HAP-1 (cell line): ENCODE results near the gene NRF1.

ENCODE experiments used
- DNase-seq, 2 experiments: peaks; one replicate each; pipeline ENCODE4 v3.0.0-alpha.2; 2016 to 2020; ENCODE audit warnings: low spot score in 2 of 2
- H3K27me3 ChIP-seq: fragments of 250-450 bp; sonication (Bioruptor Pico); 2 replicates; pipeline ENCODE4 v1.5.1; 2020; ENCODE audit warnings: low read depth, mild to moderate bottlenecking, moderate library complexity
- H3K36me3 ChIP-seq: fragments of 250-450 bp; sonication (Bioruptor Pico); replicated peaks from 2 replicates; pipeline ENCODE4 v1.5.1; 2020; ENCODE audit warnings: mild to moderate bottlenecking
- H3K4me1 ChIP-seq: fragments of 250-450 bp; sonication (Bioruptor Pico); 2 replicates; pipeline ENCODE4 v1.5.1; 2020; ENCODE audit warnings: mild to moderate bottlenecking
- H3K4me3 ChIP-seq: fragments of 250-450 bp; sonication (Bioruptor Pico); 2 replicates; pipeline ENCODE4 v1.5.1; 2020; ENCODE audit warnings: mild to moderate bottlenecking, moderate library complexity
- H3K9me3 ChIP-seq: fragments of 250-450 bp; sonication (Bioruptor Pico); 2 replicates; pipeline ENCODE4 v1.5.1; 2020; ENCODE audit warnings: mild to moderate bottlenecking, moderate library complexity
- in situ Hi-C: fragments of 300-500 bp; cut with MboI; formaldehyde crosslinking; loops from 3 replicates; pipeline ENCODE4 v1.14.3; 2020; ENCODE audit warnings: low sequenced_read_pairs, inconsistent platforms, mixed read lengths

The NRF1 gene

DNA sequence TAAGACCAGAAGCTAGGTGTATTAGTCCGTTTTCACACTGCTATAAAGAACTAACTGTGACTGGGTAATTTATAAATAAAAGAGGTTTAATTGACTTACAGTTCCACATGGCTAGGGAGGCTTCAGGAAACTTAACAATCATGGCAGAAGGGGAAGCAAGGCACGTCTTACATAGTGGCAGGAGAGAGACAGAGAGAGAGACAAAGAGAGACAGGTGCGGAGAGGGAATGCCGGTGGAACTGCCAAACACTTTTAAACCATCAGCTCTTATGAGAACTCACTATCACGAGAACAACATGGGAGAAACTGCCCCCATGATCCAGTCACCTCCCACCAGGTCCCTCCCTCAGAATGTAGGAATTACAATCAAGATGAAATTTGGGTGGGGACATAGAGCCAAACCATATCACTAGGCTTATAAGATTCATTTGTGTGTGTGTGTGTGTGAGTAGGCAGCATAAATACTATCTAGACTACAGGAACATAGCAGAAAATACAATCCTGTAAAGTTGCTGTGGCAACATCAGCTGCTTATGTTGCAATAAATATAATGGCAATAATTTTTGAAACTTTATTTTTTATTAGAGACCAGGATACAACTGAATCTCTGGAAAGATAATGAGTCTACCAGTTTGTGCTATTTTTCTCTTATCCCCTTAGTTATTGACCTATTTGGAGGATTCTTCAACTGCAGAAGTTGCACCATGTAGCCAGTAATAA, 77.1 kb downstream of the NRF1 start:
- Histone ChIP-seq H3K4me1 (peaks cover 8% of the 10 kb centered on the region), H3K36me3 (peaks cover 16% of the 10 kb centered on the region), H3K27me3 (no peaks in the 10 kb centered on the region), H3K4me3 (no peak overlapping the region), H3K9me3 (no peaks in the 10 kb centered on the region)
- in situ Hi-C loops: no loop called here
- DNase-seq: no peak

DNA sequence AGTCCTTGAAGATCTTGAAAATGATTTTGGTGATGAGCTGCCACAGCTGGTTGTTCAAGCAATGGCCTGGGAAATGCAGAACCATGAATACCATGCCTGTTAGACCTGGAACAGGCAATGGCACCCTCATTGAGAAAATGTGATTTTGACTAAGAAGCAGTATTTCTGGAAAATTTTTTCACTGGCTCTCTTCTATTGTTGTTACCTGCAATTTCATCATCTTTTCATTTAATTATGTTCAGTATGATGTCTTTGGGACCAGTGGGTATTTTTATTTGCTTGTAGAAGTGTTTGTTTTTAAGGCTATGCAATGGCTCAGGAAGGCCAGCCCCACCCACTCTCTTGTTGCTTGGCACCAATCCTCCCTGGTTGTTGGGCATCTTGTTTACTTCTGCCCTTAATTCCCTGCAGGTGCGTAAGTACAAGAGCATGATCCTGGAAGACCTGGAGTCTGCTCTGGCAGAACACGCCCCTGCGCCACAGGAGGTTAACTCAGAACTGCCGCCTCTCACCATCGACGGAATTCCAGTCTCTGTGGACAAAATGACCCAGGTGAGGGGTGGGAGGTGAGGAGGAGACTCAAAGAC, 78.6 kb downstream of the NRF1 start:
- Histone ChIP-seq H3K9me3 (no peaks in the 10 kb centered on the region), H3K4me3 (no peak overlapping the region), H3K27me3 (no peaks in the 10 kb centered on the region), H3K36me3 (peaks cover 16% of the 10 kb centered on the region; the same call in 1 of the 2 replicates), H3K4me1 (no peaks in the 10 kb centered on the region)
- in situ Hi-C loops: no loop called here
- no peak for DNase-seq

DNA sequence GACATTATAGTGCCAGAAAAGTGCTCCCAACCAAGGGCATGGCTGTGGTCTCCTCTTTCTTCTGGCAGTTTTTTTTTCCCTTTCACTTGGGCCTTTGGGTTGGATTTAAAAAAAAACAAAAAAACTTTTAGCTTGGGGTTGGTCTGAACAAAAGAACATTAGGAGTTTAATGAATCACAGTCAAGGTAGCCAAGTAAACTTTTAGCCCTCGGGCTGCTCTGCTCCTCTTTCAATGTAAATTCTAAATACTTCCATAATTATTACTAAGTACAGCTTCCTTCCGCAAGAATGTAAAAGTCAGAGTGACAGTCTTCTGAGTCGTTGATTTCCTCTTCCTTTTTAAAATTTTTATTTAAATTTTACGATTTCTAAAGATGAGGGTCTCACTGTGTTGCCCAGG, 79.2 kb downstream of the NRF1 start:
- Histone ChIP-seq H3K4me1 (no peaks in the 10 kb centered on the region), H3K36me3 (peaks cover 16% of the 10 kb centered on the region; the same call in 1 of the 2 replicates), H3K9me3 (no peaks in the 10 kb centered on the region), H3K4me3 (no peak overlapping the region), H3K27me3 (no peaks in the 10 kb centered on the region)
- in situ Hi-C loops: no loop called here
- DNase-seq: no peak

DNA sequence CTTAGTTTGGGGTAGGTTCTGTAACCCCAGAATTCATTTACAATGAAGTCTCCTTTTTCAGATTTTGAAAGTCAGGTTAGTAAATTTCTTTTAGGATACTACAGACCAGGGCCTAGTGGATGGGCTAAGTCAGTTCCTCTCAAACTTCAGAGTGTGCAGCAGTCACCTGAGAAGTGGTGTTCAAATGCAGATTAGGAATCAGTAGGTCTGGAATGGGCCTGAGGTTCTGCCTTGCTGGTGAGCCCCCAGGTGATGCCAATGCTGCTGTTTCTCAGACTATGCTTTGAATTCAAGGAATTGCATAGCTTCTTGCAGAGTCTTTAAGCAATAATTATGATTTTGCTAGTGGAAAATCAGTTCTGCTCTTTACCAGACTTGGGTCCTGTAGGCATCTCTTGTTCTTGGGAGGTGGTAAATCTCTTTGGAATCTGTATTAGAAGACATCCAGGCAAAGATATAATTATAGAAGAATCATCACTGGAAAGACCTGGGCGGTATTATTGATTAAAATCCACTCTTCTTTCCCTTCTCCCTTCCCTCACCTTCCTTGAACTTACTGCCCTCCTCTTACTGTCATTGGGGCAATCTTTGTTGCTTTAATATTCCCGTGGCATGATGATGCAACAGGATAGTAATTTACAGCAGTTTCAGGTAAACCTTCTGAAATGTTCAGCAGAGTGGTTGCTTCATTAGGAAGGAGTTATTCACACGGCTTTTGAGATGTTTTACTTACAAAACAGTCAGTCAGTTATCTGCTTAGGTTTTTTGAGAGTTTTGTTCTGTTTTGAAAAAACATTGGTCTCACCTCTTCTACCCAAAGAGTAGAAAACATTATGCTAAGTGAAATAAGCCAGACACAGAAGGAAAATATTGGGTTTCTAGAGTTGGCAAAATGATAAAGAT, 87.2 kb downstream of the NRF1 start:
- H3K4me1 ChIP-seq: no peaks in the 10 kb centered on the region
- no peaks in the 10 kb centered on the region for H3K27me3 ChIP-seq
- H3K9me3 ChIP-seq: no peaks in the 10 kb centered on the region
- in situ Hi-C loops: no loop called here
- no peak for DNase-seq
- H3K36me3 ChIP-seq: no peaks in the 10 kb centered on the region; the same call in 1 of the 2 replicates
- no peak overlapping the region for H3K4me3 ChIP-seq

DNA sequence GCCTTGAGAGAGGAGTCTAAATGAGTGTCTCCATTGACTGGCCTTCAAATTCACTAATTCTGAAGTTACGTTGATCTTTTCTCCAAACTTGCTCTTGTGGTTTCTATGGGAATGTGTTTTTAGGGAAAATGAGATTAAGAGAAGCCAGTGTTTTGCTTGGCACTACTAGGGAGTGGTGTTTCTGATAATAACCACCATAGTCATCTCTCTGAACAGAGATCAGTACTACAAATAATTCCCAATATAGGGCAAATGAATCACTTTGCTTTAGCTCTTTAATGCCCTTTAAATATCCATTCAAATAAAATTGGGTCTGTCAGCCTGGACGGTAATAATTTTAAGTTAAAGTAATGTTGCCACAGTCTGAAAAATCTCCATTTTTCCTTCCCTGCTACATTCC, 90.8 kb downstream of the NRF1 start:
- Histone ChIP-seq H3K4me1 (no peaks in the 10 kb centered on the region), H3K36me3 (no peaks in the 10 kb centered on the region; the same call in 1 of the 2 replicates), H3K9me3 (no peaks in the 10 kb centered on the region), H3K27me3 (no peaks in the 10 kb centered on the region), H3K4me3 (no peak overlapping the region)
- no peak for DNase-seq
- in situ Hi-C loops: no loop called here

DNA sequence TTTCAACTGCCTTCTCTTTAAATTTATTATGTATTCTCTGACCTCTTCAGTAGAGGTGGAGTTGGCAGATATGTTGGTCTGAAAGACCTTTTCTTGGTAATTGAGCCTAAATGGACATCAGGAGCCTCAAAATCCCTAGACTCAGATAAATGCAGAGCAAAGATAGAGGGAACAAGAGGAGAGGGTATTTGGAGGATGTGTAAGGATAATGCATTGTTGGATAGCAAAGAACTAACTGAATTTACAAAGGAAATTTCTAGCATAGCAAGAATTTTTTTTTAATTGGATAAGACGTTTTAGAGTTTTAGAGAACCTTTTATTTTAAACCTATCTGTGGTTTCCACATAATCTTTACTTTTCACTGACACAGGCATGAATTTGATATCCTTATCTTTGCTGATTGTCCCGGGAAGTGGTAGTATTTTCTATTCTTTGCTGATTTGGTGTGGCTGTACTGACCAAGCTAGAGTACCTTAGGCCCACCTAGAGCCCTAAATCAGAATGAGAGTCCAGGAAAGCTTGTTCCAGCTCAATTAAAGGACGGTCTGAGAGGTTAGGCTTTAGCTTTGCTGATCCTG, 91.3 kb downstream of the NRF1 start:
- DNase-seq: no peak
- H3K4me1 ChIP-seq: no peaks in the 10 kb centered on the region
- in situ Hi-C loops: no loop called here
- H3K27me3 ChIP-seq: no peaks in the 10 kb centered on the region
- no peaks in the 10 kb centered on the region; the same call in 1 of the 2 replicates for H3K36me3 ChIP-seq
- H3K4me3 ChIP-seq: no peak overlapping the region
- H3K9me3 ChIP-seq: no peaks in the 10 kb centered on the region

DNA sequence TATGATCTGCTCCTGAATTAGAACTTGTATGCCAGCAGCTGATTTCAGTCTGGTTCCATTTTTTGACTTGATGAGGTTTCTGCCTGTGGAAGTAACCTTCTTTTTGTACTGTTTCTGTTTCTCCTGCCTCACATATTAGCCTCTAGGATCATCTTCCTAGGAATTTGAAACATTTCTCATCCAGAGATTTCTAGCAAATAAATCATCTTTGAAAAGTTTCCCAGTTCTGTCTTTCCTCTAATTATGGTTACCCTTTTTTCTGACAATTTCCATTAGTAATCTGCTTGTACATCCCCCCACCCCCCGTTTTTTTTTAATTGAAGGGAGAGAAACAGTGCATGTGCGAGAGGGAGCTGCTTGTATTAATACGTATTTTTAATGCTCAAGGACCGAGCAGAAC, 92.2 kb downstream of the NRF1 start:
- Histone ChIP-seq H3K4me1 (no peaks in the 10 kb centered on the region), H3K9me3 (no peaks in the 10 kb centered on the region), H3K36me3 (no peaks in the 10 kb centered on the region; the same call in 1 of the 2 replicates), H3K27me3 (no peaks in the 10 kb centered on the region), H3K4me3 (no peak overlapping the region)
- no peak for DNase-seq
- in situ Hi-C loops: no loop called here

DNA sequence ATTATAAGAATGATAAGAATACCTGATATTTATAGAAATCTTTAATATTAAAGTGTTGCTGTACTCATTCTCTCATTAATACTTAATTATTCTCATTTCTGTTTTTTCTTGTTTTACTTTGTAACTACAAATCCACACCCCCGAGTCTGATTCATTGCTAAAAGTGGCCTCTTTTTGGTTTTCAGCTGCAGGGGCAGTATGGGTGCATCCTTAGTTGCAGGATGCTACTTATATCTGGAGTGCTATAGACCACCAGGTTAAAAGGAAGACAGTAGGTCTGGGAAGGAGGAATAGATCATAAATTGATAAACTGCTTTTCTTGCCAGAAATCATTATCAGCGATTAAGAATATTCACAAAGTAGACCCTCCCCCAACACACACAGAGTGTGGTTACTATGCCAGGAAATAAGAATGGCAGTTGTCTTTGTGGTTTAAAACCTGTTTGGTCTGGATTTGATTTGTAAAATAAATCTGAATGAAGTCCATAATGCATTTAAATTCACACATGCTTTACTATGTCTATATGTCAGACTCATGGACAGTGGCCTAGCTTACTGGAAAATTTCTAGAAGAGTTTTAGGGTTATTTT, 96.5 kb downstream of the NRF1 start:
- H3K9me3 ChIP-seq: no peaks in the 10 kb centered on the region
- in situ Hi-C loops: no loop called here
- H3K27me3 ChIP-seq: no peaks in the 10 kb centered on the region
- DNase-seq: no peak
- H3K4me3 ChIP-seq: no peak overlapping the region
- H3K4me1 ChIP-seq: peaks cover 10% of the 10 kb centered on the region
- peaks cover 5% of the 10 kb centered on the region; the same call in 1 of the 2 replicates for H3K36me3 ChIP-seq

DNA sequence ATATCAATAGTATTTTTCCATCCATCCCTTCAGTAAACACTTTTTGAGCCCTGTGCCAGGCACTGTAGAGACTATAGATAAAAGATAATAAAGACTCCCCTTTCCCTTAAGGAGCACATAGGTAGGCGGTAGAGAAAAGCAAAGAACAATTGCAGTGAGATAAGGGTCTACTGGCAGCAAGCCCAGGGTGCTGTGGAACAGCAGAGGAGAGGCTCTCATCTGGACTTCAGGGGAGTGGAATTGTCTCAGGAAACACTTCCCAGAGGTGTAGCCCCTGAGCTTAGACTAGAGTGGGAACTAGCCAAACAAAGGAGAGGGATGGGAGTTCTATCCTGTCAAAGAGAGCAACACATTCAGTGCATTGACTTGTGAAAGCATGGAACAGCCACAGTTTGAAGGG, 102.0 kb downstream of the NRF1 start:
- H3K9me3 ChIP-seq: no peaks in the 10 kb centered on the region
- no peak for DNase-seq
- H3K4me3 ChIP-seq: no peak overlapping the region
- H3K4me1 ChIP-seq: peaks cover 10% of the 10 kb centered on the region
- H3K27me3 ChIP-seq: no peaks in the 10 kb centered on the region
- peaks cover 20% of the 10 kb centered on the region for H3K36me3 ChIP-seq
- in situ Hi-C loops: no loop called here

DNA sequence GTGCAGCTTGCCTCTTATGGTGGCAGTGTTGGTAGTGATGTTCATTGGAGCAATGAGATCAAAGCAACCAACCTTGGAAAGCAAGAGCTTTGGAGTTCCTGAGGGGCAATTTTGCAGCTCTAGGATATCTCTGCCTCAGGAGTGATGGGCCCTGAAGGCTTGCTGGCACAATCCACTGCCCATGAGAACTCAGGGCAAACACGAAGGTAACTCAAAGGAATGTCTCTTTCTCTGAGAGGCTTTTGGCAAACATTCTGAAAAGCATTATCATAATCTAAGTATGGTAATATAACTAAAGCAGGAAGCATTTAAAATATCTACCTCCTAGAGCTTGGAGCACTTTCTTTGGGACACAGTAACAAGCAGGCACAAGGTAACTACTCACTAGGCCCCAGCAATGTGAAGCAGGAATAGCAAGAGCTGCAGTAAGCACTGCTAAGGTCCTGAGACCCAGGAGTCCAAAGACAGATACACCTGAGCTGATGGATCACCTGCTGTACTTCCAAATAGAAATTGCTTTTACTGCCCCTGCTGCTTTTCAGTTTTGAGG, 103.1 kb downstream of the NRF1 start:
- H3K4me3 ChIP-seq: no peak overlapping the region
- in situ Hi-C loops: no loop called here

DNA sequence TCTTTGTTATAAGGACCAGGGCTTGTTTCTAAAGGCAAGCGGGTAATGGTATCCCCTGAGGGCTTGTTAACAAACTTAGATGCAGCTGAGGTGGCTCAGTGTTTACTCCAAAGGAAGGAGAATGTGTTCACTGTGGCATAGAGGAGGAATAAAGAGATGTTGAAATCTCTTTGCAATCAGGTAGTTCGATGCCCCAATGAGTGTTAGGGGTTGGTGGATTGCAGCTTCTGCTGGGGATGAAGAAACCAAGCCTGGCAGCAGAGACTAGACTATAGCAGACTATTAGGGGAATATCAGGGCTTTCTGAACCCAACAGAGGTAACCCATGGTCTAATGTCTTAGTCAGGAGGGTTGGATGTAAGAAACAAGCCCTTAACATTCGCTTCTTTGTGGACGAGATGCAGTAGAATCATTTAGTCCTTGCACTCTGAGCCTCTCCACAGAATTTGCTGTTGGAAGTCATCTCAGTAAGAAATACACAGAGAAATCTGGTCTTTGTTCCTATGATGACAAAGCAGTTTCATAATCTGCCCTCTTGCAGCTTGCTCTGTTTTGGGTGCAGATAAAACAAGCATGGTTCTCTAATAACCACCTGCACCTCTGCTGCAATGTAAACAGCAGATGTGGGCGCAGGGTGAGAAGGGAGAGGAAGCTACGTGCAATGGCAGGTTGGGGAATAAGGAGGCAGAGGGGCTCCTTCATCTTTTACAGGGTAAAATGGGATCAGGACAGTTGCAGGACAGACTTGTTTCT, 108.6 kb downstream of the NRF1 start:
- no peak for DNase-seq
- Histone ChIP-seq H3K36me3 (peaks cover 29% of the 10 kb centered on the region), H3K9me3 (no peaks in the 10 kb centered on the region), H3K27me3 (no peaks in the 10 kb centered on the region), H3K4me3 (no peak overlapping the region), H3K4me1 (no peaks in the 10 kb centered on the region; the same call in 1 of the 2 replicates)
- in situ Hi-C loops: no loop called here

More for the DNA sequence above, 103.1 kb downstream of the NRF1 start:
- H3K27me3 ChIP-seq: no peaks in the 10 kb centered on the region
- peaks cover 20% of the 10 kb centered on the region for H3K36me3 ChIP-seq
- peaks cover 10% of the 10 kb centered on the region for H3K4me1 ChIP-seq
- no peak for DNase-seq
- H3K9me3 ChIP-seq: no peaks in the 10 kb centered on the region

DNA sequence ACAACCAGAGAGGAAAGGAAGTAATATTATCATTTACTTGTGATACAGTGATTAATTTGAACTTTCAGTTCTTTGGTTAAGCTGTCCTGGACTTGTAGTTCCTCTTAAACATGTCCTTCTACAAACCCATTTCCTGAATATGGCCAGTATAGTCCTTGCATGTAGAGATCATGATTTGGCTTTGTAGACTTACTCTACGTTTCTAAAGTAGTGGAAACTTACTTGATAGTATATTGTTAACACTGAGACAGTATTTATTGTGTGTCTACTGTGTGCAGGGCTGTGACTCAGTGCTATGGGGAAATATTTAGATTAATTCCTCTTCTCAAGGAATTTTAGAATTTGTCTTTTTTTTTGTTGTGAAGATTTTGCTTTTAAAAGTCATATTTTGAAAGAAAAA, 109.5 kb downstream of the NRF1 start:
- Histone ChIP-seq H3K36me3 (peaks cover 32% of the 10 kb centered on the region), H3K9me3 (no peaks in the 10 kb centered on the region), H3K27me3 (no peaks in the 10 kb centered on the region), H3K4me3 (no peak overlapping the region), H3K4me1 (no peaks in the 10 kb centered on the region; the same call in 1 of the 2 replicates)
- DNase-seq: no peak
- in situ Hi-C loops: no loop called here
